COR-L47 (cell line): ENCODE results near the gene RNF150.

Source experiments
- DNase-seq: peaks from one replicate; lab custom pipeline; 2025; lab: John Stamatoyannopoulos, UW

RNF150 gene

DNA sequence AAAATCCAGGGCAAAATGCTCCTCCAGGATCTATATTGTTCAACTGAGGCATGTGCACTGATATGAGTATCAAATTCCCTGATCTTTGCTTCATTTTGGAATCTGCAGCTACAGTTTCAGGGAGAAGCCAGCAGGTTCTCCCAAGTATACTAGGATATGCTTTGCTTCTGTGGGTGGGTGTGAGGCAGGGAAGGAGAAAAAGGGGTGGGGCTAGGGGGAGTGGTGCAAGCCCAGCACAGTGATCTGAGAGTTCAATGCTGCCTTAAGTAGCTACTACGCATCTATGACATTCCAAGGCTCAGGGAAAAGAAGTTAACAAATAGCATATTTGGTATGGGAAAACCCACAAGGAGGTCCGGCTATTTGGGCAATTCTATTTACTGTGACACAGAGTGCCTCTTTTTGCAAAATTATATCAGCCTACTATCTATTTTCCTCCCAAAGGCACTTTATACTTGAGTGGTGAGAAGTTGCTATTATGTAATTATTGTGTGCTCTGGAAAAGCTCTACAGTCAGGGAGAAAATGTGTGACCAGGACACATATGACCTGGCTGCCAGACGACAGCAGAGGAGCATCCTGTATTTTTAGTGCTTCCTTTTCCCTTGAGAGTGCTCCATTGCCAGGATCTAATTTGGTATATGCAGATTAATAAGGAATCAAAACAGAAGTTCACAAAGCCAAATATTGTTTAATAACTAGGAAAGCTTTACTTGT, 162.0 kb downstream of the RNF150 start:
- DNase-seq = no peak

- DNase-seq = no peak
These were observed 164.0 kb downstream of the RNF150 start for GRCh38 chr4:140969296-140969695.

DNA sequence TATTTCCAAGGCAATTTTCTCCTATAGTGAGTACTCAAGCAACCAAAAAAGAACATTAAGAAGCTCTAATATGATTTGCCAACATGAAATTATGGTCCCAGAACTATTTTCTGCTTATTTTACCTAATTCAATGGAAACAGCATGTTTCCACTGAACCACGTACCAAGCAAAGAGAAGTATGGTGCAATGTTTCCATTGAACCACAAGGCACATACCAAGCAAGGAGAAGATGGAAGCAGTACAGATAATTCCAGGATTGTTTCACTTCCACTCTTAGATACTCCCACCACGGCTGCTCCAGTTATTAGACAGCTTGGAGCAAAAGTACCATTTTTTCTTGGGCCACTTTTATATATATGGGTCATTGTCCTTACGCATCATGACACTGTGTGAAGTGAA, 164.9 kb downstream of the RNF150 start:
- DNase-seq = no peak

GRCh38 chr4:140963883-140964282, 169.4 kb downstream of the RNF150 start:
- DNase-seq = no peak

DNA sequence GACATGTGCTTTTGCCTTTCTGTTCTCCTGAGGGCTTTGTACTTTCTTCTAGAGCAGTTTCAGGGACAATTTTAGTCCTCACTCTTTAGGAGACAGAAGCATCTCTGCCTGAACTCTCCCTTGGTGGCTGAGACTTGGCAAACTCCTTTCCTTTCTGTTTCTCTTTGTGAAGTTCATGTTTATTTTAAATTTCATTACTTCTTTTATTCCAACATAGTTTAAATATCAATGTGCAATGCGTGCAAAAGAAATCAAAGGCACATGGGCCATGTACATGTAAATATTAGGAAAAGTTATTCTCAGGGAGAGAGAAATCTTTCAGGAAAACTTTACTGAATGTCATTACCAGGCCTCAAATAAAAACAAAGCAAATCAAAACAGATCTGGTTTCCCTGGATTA, 177.6 kb downstream of the RNF150 start:
- DNase-seq = no peak

DNA sequence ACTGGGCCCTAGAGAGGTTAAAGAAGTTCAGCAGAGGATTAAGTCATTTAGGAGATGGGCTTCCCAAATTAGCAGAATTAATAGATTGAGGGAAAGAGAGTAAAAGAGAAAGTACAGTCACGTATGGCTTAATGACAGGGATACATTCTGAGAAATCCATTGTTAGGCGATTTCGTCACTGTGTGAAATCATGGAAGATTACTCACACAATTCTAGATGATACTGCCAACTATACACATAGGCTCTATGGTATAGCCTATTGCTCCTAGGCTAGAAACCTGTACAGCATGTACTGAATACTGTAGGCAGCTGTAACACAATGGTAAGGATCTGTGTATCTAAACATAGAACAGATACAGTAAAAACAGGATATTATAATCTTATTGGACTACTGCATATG, 180.6 kb downstream of the RNF150 start:
- DNase-seq = no peak

DNA sequence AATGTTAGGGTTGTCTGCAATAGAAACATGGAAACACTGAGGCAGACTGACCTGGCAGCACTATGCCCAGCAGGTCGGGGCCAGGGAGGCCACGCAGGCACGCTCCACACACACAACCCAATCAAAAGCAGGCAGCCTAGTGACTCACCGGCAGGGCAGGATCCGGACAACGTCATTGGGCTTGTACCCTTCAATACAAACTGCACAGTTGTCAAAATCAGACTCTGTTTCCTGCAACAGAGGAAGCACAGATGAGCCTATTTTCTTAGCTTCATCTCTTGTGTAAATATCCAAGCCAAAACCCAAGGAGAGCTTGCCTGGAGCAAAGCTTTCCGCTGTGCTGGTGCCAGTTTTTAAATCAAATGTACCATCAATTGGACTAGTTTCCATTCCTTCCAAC, 185.8 kb downstream of the RNF150 start:
- no peak for DNase-seq

- no peak for DNase-seq
These were observed 188.2 kb downstream of the RNF150 start for GRCh38 chr4:140945106-140945505.

GRCh38 chr4:140944572-140944971, 188.7 kb downstream of the RNF150 start:
- DNase-seq = no peak

GRCh38 chr4:140944199-140944515, 189.1 kb downstream of the RNF150 start:
- no peak for DNase-seq

DNA sequence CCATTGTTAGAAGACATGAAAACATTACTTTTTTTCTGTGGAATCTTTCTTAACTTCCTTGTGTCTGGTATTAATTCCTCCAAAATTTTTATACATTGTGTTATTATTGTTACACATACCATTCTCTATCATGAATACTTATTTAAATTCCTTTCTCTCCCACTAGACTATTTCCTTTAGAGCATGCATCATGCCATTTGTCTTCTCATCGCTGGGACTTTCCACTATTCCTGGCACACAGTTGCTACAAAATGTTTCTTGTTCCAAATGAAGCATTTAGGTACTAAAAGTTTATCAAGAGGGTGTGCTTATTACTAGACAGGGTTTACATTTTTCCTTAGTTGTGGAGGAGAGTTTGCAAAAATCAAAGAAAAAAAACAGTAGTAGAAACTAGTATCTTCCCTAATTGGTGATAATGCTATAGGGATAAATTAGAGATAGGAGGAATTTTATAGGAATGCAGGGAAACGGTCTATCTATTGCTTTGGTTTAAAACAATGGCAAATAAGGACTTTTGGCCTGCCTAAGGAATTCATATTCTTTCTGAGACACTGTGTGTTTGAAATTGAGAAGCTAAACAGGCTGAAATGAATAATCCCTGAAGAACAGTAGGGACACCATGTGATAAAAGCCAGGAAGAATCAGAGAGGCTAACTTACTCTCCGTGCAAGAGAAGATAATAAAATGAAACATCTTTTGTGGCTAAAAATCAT, 189.6 kb downstream of the RNF150 start:
- DNase-seq = no peak

GRCh38 chr4:140940589-140940988, 192.7 kb downstream of the RNF150 start:
- DNase-seq = no peak

- no peak for DNase-seq
These were observed 195.4 kb downstream of the RNF150 start for GRCh38 chr4:140937866-140938265.

DNA sequence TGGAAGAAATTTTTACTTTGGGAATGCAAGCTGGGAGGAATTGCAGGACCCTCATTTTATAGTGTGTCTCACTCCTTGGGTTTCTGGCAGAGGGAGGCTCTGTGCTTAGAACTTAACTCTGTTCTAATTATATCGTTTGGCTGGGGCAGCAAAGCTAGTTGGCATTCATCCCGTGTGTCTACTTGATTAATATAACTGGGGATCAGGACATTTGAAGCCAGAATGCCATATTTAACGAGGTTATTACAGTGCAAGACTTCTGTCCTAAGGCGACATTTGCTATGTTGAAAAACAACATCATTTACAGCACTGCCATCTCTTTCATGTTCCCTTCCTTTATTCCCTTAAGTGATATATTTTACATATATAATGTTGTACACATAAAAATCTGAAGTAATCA, 198.0 kb downstream of the RNF150 start:
- peak; percentile 73 for DNase-seq

DNA sequence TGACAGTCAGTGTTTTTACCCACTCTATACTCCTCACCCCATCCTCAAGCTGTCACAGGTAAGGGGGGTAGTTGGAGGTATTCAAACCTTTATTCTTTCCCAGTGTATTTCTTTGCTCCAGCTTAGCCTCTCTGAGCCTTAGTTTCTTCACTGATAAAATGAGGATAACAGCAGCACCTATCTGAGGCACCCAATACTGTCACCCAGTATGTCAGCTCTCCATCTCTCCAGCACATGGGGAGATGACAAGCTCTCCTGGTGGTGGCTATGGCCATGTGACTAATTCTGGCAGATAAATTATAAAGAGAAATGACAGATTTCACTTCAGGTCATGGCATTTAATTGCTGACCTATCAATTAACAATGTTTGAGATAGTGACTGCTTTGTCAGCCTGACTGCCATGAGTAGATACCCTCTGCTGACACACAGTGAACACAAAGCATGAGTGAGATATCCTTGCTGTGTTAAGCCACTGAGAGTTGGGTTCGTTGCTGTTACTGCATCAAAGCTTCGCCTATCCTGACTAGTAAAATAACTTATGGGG, 200.7 kb downstream of the RNF150 start:
- DNase-seq = no peak

- DNase-seq = no peak
These were observed 201.4 kb downstream of the RNF150 start for GRCh38 chr4:140931911-140932310.

- DNase-seq = no peak
These were observed 202.7 kb downstream of the RNF150 start for GRCh38 chr4:140930557-140930956.

DNA sequence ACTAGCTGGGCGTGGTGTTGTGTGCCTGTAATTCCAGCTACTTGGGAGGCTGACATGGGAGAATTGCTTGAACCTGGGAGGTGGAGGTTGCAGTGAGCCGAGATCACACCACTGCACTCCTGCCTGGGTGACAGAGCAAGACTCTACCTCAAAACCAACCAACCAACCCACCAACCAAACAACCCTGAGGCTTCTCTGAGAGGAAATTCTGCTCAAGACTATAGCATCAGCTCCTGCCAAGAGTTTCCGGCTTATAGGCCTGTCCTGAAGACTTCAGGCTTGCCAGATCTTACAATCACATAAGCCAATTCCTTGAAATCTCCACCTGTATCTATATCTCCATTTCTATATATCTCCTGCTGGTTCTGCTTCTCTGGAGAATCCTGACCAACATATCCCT, 203.3 kb downstream of the RNF150 start:
- no peak for DNase-seq

DNA sequence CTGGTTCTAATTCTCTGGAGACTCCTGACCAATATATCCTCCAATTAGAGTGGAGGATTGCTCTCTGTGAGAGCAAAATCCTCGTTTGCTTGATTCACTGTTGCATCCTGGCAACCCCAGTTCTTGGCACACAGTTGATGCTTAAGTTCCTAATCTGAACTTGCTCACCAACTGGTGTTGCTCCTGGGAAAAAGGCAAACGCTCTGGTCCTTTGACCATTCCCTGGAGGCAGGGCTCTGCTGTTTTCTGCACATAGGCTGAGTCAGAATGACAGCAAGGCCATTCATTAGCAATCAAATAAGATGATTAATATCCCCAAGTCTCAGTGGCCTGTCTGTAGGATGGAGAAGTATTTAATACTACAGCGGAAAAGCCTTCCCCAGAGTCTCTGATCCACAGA, 204.4 kb downstream of the RNF150 start:
- DNase-seq = no peak

DNA sequence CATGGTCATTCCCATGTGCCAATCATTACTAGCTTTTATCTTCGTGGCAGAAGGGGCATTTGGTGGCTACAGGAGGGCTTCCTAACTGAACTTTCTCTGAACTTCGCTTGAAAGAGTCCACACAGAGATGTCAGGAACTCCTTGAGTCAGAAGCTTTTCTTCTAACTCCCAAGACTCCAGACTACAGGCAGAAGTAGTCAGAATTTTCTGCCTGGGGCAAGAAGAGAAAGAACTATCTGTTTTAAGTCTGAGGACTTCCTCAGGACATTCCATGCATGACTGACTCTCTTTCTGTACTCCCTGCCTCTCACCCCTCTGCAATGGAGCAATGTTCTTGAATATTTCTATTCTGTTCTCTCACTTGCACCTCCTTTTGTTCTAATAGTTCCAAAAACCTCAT, 206.6 kb downstream of the RNF150 start:
- DNase-seq = no peak

DNA sequence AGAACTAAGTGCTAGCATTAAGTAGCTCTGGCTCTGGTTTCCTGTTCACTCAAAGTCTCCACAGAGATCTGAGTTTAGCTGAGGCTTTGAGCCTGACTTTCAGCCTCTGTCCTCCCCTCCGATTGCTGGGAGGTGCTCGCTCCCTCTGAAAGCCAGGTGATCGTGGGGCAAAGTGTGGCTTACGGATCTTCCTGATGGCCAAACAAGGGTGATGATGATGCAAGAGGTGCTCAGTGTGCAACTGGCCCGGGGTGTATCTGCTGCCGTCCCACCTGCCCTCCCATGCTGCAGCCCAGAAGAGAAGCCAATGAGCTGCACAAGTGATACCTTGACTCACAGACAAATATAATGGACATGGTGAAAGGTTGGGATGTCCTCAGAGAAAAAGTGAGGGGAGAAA, 207.9 kb downstream of the RNF150 start:
- no peak for DNase-seq

GRCh38 chr4:140924761-140925392, 208.4 kb downstream of the RNF150 start:
- no peak for DNase-seq
